ENCODE data around the gene NDE1. TPM values are rescaled to one million over a fixed set of nuclear protein-coding genes. Genes with fewer than 3 reads are reported as not detected.

The NDE1 gene
- total RNA-seq, 4 donors from 2014 or later = 4.0 to 26.2 (median 11.9) TPM

GRCh38 chr16:15716694-15717447 is 66.8 kb downstream of the NDE1 start:
- no peak overlapping the region for H3K27ac ChIP-seq

GRCh38 chr16:15721018-15721417 is 71.0 kb downstream of the NDE1 start:
- Histone ChIP-seq H3K27me3 (no peaks in the 10 kb centered on the region), H3K27ac (no peak overlapping the region), H3K4me3 (no peak overlapping the region), H3K36me3 (peaks cover 0 to 18% of the 10 kb centered on the region in 2 donors), H3K9me3 (no peaks in the 10 kb centered on the region), H3K4me1 (no peaks in the 10 kb centered on the region)
- intact Hi-C loops (cut with DNase I; ENCODE audit: low total_unique reads) (no loop called here), in situ Hi-C loops (cut with MboI; ENCODE audit: low sequenced_read_pairs in 4 of 4) (no loop called here)
- TF ChIP-seq POLR2A (IDR thresholded peaks at IDR 0.05) (no peak), CTCF (IDR thresholded peaks at IDR 0.05 in 4 of 5, conservative IDR thresholded peaks at IDR 0.05 in 1 of 5) (no peak)
- ATAC-seq (no peak), DNase-seq (no peak)

More at GRCh38 chr16:15716694-15717447, 66.8 kb downstream of the NDE1 start:
- DNase-seq (no peak), ATAC-seq (no peak)
- Histone ChIP-seq H3K9me3 (no peaks in the 10 kb centered on the region), H3K36me3 (no peaks in the 10 kb centered on the region), H3K27me3 (no peaks in the 10 kb centered on the region), H3K4me1 (no peaks in the 10 kb centered on the region), H3K4me3 (no peak overlapping the region)
- in situ Hi-C loops (cut with MboI; ENCODE audit: low sequenced_read_pairs in 4 of 4) (no loop called here), intact Hi-C loops (cut with DNase I; ENCODE audit: low total_unique reads) (no loop called here)
- no peak for TF ChIP-seq CTCF (IDR thresholded peaks at IDR 0.05 in 4 of 5, conservative IDR thresholded peaks at IDR 0.05 in 1 of 5)

GRCh38 chr16:15723808-15724207 is 73.8 kb downstream of the NDE1 start:
- Histone ChIP-seq H3K27ac (no peak overlapping the region), H3K9me3 (no peaks in the 10 kb centered on the region), H3K27me3 (no peaks in the 10 kb centered on the region), H3K4me3 (no peak overlapping the region), H3K4me1 (no peaks in the 10 kb centered on the region), H3K36me3 (peaks cover 0 to 18% of the 10 kb centered on the region in 2 donors)
- TF ChIP-seq CTCF (IDR thresholded peaks at IDR 0.05 in 4 of 5, conservative IDR thresholded peaks at IDR 0.05 in 1 of 5) = no peak
- TF ChIP-seq POLR2A (IDR thresholded peaks at IDR 0.05) = no peak
- ATAC-seq = no peak
- no peak for DNase-seq
- intact Hi-C loops (cut with DNase I; ENCODE audit: low total_unique reads) (no loop called here), in situ Hi-C loops (cut with MboI; ENCODE audit: low sequenced_read_pairs in 4 of 4) (no loop called here)

DNA sequence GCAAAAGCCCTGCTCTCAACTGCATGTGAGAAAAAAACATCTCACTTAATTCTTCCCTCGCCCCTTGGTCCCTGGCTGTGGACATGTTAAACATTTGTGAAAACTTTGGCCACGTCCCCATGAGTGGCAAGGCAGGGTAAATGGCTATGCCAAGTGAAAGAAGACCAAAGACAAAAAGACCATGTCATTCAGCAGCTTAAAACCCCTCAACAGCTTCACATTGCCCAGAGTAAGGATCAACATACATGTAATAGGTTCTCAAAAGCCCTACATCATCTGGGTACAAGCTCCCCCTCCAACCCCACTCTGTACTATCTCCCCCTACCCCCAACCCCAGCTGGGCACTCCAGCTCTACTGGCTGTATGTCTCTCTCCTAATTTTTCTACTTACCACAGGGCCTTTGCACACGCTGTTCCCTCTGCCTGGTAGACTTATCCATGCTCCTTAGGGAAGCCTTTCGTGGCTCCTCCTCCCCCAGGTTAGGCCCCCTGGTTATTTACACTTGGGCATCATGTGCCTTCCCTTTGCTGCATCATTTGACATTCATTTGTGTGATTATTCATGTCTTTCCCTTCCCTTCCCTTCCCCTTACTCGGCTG is 75.7 kb downstream of the NDE1 start:
- Histone ChIP-seq H3K9me3 (no peaks in the 10 kb centered on the region), H3K36me3 (peaks cover 0 to 18% of the 10 kb centered on the region in 2 donors), H3K4me1 (no peaks in the 10 kb centered on the region), H3K27ac (no peak overlapping the region), H3K27me3 (no peaks in the 10 kb centered on the region), H3K4me3 (no peak overlapping the region)
- intact Hi-C loops (cut with DNase I; ENCODE audit: low total_unique reads) (no loop called here), in situ Hi-C loops (cut with MboI; ENCODE audit: low sequenced_read_pairs in 4 of 4) (no loop called here)
- TF ChIP-seq CTCF (IDR thresholded peaks at IDR 0.05 in 4 of 5, conservative IDR thresholded peaks at IDR 0.05 in 1 of 5) (no peak), POLR2A (IDR thresholded peaks at IDR 0.05) (no peak)
- ATAC-seq = no peak
- no peak for DNase-seq

Measured in gastrocnemius medialis (tissue), 4 donors.